H1 (cell line): ENCODE results near the gene HES7. TPM values are rescaled to one million over a fixed set of nuclear protein-coding genes. Genes with fewer than 3 reads are reported as not detected.

Experiments
- CHD2 ChIP-seq: IDR thresholded peaks from 2 replicates; pipeline ENCODE4 v1.6.1; 2012; ENCODE audit warnings: low read length, improper control_type of control experiment
- CTCF ChIP-seq, 3 experiments: IDR thresholded peaks; 1 replicate in 2 of 3; 2 replicates in 1 of 3; pipeline versions ENCODE4 v1.5.1 to v1.6.1; 2011; ENCODE audit warnings: low read length in 3 of 3, mild to moderate bottlenecking in 3 of 3, inconsistent platforms in 2 of 3, low read depth in 1 of 3, moderate library complexity in 1 of 3; ENCODE audit not compliant: insufficient read depth in 1 of 3; ENCODE audit errors: control extremely low read depth in 1 of 3
- EZH2 ChIP-seq: fragments of 200-600 bp; sonication (generic); IDR thresholded peaks from 2 replicates; pipeline ENCODE4 v1.7.1; 2012; ENCODE audit warnings: low read depth, mild to moderate bottlenecking, moderate library complexity, low read length, inconsistent platforms; ENCODE audit not compliant: severe bottlenecking
- JUND ChIP-seq: IDR thresholded peaks from 2 replicates; pipeline ENCODE4 v1.6.1; 2011; ENCODE audit warnings: mild to moderate bottlenecking, improper control_type of control experiment, low read length
- KDM4A ChIP-seq: IDR thresholded peaks from one replicate; pipeline ENCODE4 v1.7.1; 2012; ENCODE audit warnings: low read depth, mild to moderate bottlenecking, moderate library complexity, low read length, inconsistent platforms; ENCODE audit not compliant: severe bottlenecking
- MAX ChIP-seq: IDR thresholded peaks from 2 replicates; pipeline ENCODE4 v1.6.1; 2012; ENCODE audit warnings: inconsistent platforms
- RNF2 ChIP-seq: fragments of 200-900, 300-1000 bp; sonication (generic); IDR thresholded peaks from 2 replicates; pipeline ENCODE4 v1.7.1; 2016; ENCODE audit warnings: borderline replicate concordance, low read depth, mild to moderate bottlenecking, antibody characterized with exemption, low read length; ENCODE audit not compliant: poor library complexity, severe bottlenecking; ENCODE audit errors: missing control alignments
- RXRA ChIP-seq: IDR thresholded peaks from 2 replicates; pipeline ENCODE4 v1.6.1; 2011; ENCODE audit warnings: low read depth, mild to moderate bottlenecking, low read length, moderate library complexity; ENCODE audit not compliant: insufficient read depth
- SRF ChIP-seq: IDR thresholded peaks from 2 replicates; pipeline ENCODE4 v1.6.1; 2011; ENCODE audit warnings: mild to moderate bottlenecking, low read depth, low read length, moderate library complexity
- TBP ChIP-seq: IDR thresholded peaks from 2 replicates; pipeline ENCODE4 v1.6.1; 2011; ENCODE audit warnings: low read depth, low read length, improper control_type of control experiment
- polyA plus RNA-seq, 7 experiments: library from polyadenylated mRNA; depleted of rRNA in 3 of 7; stranded (reverse) in 5 of 7; unstranded in 2 of 7; fragments of >200 nt in 5 of 7; fragments of 200-250 nt in 2 of 7; gene quantifications; 1 replicate in 5 of 7; 2 replicates in 1 of 7; 4 replicates in 1 of 7; pipeline versions ENCODE4 v1.2.1 to v1.2.3, GENCODE V29; 2011 to 2013; ENCODE audit warnings: missing spikeins in 2 of 7, mixed read lengths in 2 of 7
- total RNA-seq: library from RNA; stranded (reverse); fragmentation: NEBNext Ultra II Directional; extraction: Animal tissue kit (Norgen Biotek cat#: 25700); gene quantifications from 2 replicates; pipeline ENCODE4 v1.2.1, GENCODE V29; 2021

The HES7 gene
- total and polyA plus RNA-seq, 2 of the 8 experiments (the other 6 are each of a cell fraction or from before 2014, with no cell fraction given), result 0.20 to 0.32 TPM

GRCh38 chr17:8073627-8074484, 50.0 kb downstream of the HES7 start (continued):
- TF ChIP-seq CTCF (IDR thresholded peaks at IDR 0.05; ENCODE audit: control extremely low read depth in 1 of 3, insufficient read depth in 1 of 3, low read depth in 1 of 3, low read length in 3 of 3) (peak; percentile 80 to 98 (median 98)), JUND (0 out of 2 replicates have a peak, but pooled peaks have one; percentile 11), RXRA (no peak), SRF (no peak), KDM4A (no peak), RNF2 (peak; percentile 5), CHD2 (no peak), MAX (peak; percentile 57; the same call in 1 of the 2 replicates), TBP (no peak), EZH2 (no peak)
